DND-41 (cell line): Measurements from ENCODE around the gene DIAPH1.

Source experiments
- ATAC-seq: fragments of 200-7000 bp; cut with Tn5 transposase; 3 replicates; pipeline ENCODE4 v1.9.1; 2021; ENCODE audit warnings: low read depth; ENCODE audit not compliant: insufficient read depth
- DNase-seq: peaks from one replicate; pipeline ENCODE4 v3.0.0-alpha.2; 2020
- H2AFZ ChIP-seq: 2 replicates; pipeline ENCODE4 v1.6.0; 2012; ENCODE audit warnings: low read depth, low read length
- H3K27ac ChIP-seq: 2 replicates; pipeline ENCODE4 v1.5.1; 2012; ENCODE audit warnings: low read length, inconsistent platforms
- H3K27me3 ChIP-seq: fragments of 200-600 bp; sonication (generic); 2 replicates; pipeline ENCODE4 v1.6.0; 2012; ENCODE audit warnings: low read length, mild to moderate bottlenecking, inconsistent platforms; ENCODE audit not compliant: insufficient read depth, poor library complexity
- H3K36me3 ChIP-seq: 2 replicates; pipeline ENCODE4 v1.5.1; 2012; ENCODE audit warnings: low read length, inconsistent platforms; ENCODE audit not compliant: insufficient read depth
- H3K4me1 ChIP-seq: 2 replicates; pipeline ENCODE4 v1.5.1; 2012; ENCODE audit warnings: mild to moderate bottlenecking, low read length; ENCODE audit not compliant: insufficient read depth
- H3K4me2 ChIP-seq: 2 replicates; pipeline ENCODE4 v1.6.0; 2012; ENCODE audit warnings: mild to moderate bottlenecking, moderate library complexity, low read length, inconsistent platforms; ENCODE audit not compliant: insufficient read depth
- H3K4me3 ChIP-seq, 2 experiments: fragments of 200-600 bp in 1 of 2; shearing (Covaris generic) in 1 of 2; 2 replicates each; pipeline ENCODE4 v1.5.1; 2012 to 2016; ENCODE audit warnings: inconsistent platforms in 2 of 2, low read length in 2 of 2, mild to moderate bottlenecking in 2 of 2, low read depth in 1 of 2, moderate library complexity in 1 of 2
- H3K79me2 ChIP-seq: 2 replicates; pipeline ENCODE4 v1.6.0; 2012; ENCODE audit warnings: low read length, inconsistent platforms; ENCODE audit not compliant: insufficient read depth
- H3K9ac ChIP-seq: 2 replicates; pipeline ENCODE4 v1.6.0; 2012; ENCODE audit warnings: low read depth, mild to moderate bottlenecking, inconsistent platforms, low read length, moderate library complexity
- H3K9me3 ChIP-seq: 2 replicates; pipeline ENCODE4 v1.5.1; 2012; ENCODE audit warnings: low read length, moderate library complexity, mild to moderate bottlenecking, inconsistent platforms; ENCODE audit not compliant: insufficient read depth, severe bottlenecking
- H4K20me1 ChIP-seq: 2 replicates; pipeline ENCODE4 v1.6.0; 2012; ENCODE audit warnings: low read length; ENCODE audit not compliant: insufficient read depth
- CTCF ChIP-seq: IDR thresholded peaks from 2 replicates; pipeline ENCODE4 v1.5.1; 2012; ENCODE audit warnings: borderline replicate concordance, low read length, moderate library complexity, mild to moderate bottlenecking; ENCODE audit not compliant: poor library complexity, severe bottlenecking; ENCODE audit errors: extremely low read depth
- EZH2 ChIP-seq: IDR thresholded peaks from 3 replicates; pipeline ENCODE4 v1.6.1; 2012; ENCODE audit warnings: borderline replicate concordance, low read depth, mild to moderate bottlenecking, moderate library complexity, low read length, inconsistent platforms; ENCODE audit not compliant: severe bottlenecking

Gene DIAPH1

GRCh38 chr5:141596867-141597266 lies 21.9 kb downstream of the DIAPH1 start:
- ATAC-seq: no peak
- peaks cover 52% of the 10 kb centered on the region for H3K4me1 ChIP-seq
- H3K9ac ChIP-seq: no peak overlapping the region
- no peak overlapping the region for H3K4me3 ChIP-seq
- TF ChIP-seq CTCF (no peak), EZH2 (no peak)
- H2AFZ ChIP-seq: no peak overlapping the region
- no peaks in the 10 kb centered on the region for H3K27me3 ChIP-seq
- no peaks in the 10 kb centered on the region for H3K9me3 ChIP-seq
- H3K79me2 ChIP-seq: peaks cover 98% of the 10 kb centered on the region
- peaks cover 39% of the 10 kb centered on the region for H4K20me1 ChIP-seq
- no peak overlapping the region for H3K4me2 ChIP-seq
- DNase-seq: no peak
- H3K36me3 ChIP-seq: peaks cover 30% of the 10 kb centered on the region
- peak overlapping the region; percentile 22; the same call in 1 of the 2 replicates for H3K27ac ChIP-seq

- TF ChIP-seq CTCF (no peak), EZH2 (no peak)
- Histone ChIP-seq H2AFZ (no peak overlapping the region), H3K9me3 (no peaks in the 10 kb centered on the region), H3K4me2 (no peak overlapping the region), H3K9ac (no peak overlapping the region), H3K79me2 (peaks cover 76% of the 10 kb centered on the region), H3K27ac (no peak overlapping the region), H3K27me3 (no peaks in the 10 kb centered on the region), H3K36me3 (peaks cover 70% of the 10 kb centered on the region), H3K4me3 (no peak overlapping the region), H3K4me1 (peaks cover 12% of the 10 kb centered on the region), H4K20me1 (peaks cover 28% of the 10 kb centered on the region)
- DNase-seq (no peak), ATAC-seq (no peak)
Observed at GRCh38 chr5:141590127-141590526, 28.7 kb downstream of the DIAPH1 start.

GRCh38 chr5:141586246-141586645 lies 32.6 kb downstream of the DIAPH1 start:
- Histone ChIP-seq H3K4me3 (no peak overlapping the region), H3K27me3 (no peaks in the 10 kb centered on the region), H3K4me1 (no peaks in the 10 kb centered on the region), H3K36me3 (peaks cover 87% of the 10 kb centered on the region), H3K27ac (no peak overlapping the region), H3K4me2 (no peak overlapping the region), H3K79me2 (peaks cover 40% of the 10 kb centered on the region), H4K20me1 (peaks cover 24% of the 10 kb centered on the region), H3K9ac (no peak overlapping the region), H2AFZ (no peak overlapping the region), H3K9me3 (no peaks in the 10 kb centered on the region)
- no peak for DNase-seq
- TF ChIP-seq CTCF (no peak), EZH2 (no peak)
- no peak for ATAC-seq

- Histone ChIP-seq H3K4me3 (no peak overlapping the region), H3K9me3 (no peaks in the 10 kb centered on the region), H3K27me3 (no peaks in the 10 kb centered on the region), H3K27ac (no peak overlapping the region), H3K4me1 (no peaks in the 10 kb centered on the region), H4K20me1 (peaks cover 18% of the 10 kb centered on the region), H3K4me2 (no peak overlapping the region), H3K36me3 (peaks cover 87% of the 10 kb centered on the region), H3K9ac (no peak overlapping the region), H2AFZ (no peak overlapping the region), H3K79me2 (peaks cover 33% of the 10 kb centered on the region)
- ATAC-seq (no peak), DNase-seq (no peak)
- no peak for TF ChIP-seq EZH2
- TF ChIP-seq CTCF: no peak
Observed at GRCh38 chr5:141585594-141585993, 33.2 kb downstream of the DIAPH1 start.
